IMR-90 (cell line): Measurements from ENCODE around the gene AKAP12. TPM values are rescaled to one million over a fixed set of nuclear protein-coding genes. Genes with fewer than 3 reads are reported as not detected.
A peak's percentile ranks its signal among the peaks of the same experiment; 100 is the strongest.

ENCODE experiments used
- ATAC-seq: fragments of 200-7000 bp; cut with Tn5 transposase; 2 replicates; pipeline ENCODE4 v1.9.1; 2020; ENCODE audit warnings: low read depth, mild to moderate bottlenecking, moderate library complexity
- BruUV-seq: library from RNA; stranded (reverse); fragments of 400-500 nt; replicated peaks from 2 replicates; lab custom pipeline; 2021; lab: Mats Ljungman, UMichigan
- CTCF ChIA-PET: fragments of 300-600 bp; formaldehyde crosslinking; extraction: SDS; loops from one replicate; lab custom pipeline; 2021; ENCODE audit warnings: antibody characterized with exemption; lab: Yijun Ruan, JAX
- POLR2A ChIA-PET: fragments of 300-600 bp; sonication (Branson Sonifier 250); formaldehyde crosslinking; loops from one replicate; lab custom pipeline; 2022; ENCODE audit warnings: antibody characterized with exemption; ENCODE audit not compliant: unreplicated experiment; lab: Charles Lee
- DNase-seq: peaks from one replicate; pipeline ENCODE4 v3.0.0; 2013
- H2AFZ ChIP-seq: replicated peaks from 2 replicates; pipeline ENCODE3; 2013; ENCODE audit warnings: low read length, mild to moderate bottlenecking; ENCODE audit not compliant: poor library complexity
- H2AK5ac ChIP-seq: 2 replicates; pipeline ENCODE4 v1.6.1; 2013; ENCODE audit warnings: low read depth, low read length, inconsistent platforms
- H2AK9ac ChIP-seq: replicated peaks from 2 replicates; pipeline ENCODE3; 2013; ENCODE audit warnings: mild to moderate bottlenecking, low read depth, low read length, moderate library complexity; ENCODE audit not compliant: poor library complexity
- H2BK120ac ChIP-seq: 2 replicates; pipeline ENCODE4 v1.6.1; 2013; ENCODE audit warnings: low read depth, low read length, inconsistent platforms
- H2BK15ac ChIP-seq: 3 replicates; pipeline ENCODE4 v1.6.1; 2013; ENCODE audit warnings: low read depth, low read length, inconsistent platforms
- H2BK20ac ChIP-seq: 2 replicates; pipeline ENCODE4 v1.6.1; 2013; ENCODE audit warnings: low read depth, mild to moderate bottlenecking, inconsistent platforms, low read length, moderate library complexity
- H2BK5ac ChIP-seq: 2 replicates; pipeline ENCODE4 v1.6.1; 2013; ENCODE audit warnings: mild to moderate bottlenecking, low read depth, low read length, inconsistent platforms; ENCODE audit not compliant: poor library complexity, severe bottlenecking
- H3K14ac ChIP-seq: replicated peaks from 2 replicates; pipeline ENCODE4 v1.6.1; 2013; ENCODE audit warnings: low read depth, low read length, inconsistent platforms
- H3K18ac ChIP-seq: 2 replicates; pipeline ENCODE4 v1.6.1; 2013; ENCODE audit warnings: low read depth, low read length, control low read depth
- H3K23ac ChIP-seq: 2 replicates; pipeline ENCODE4 v1.6.1; 2013; ENCODE audit warnings: low read depth, low read length, inconsistent platforms
- H3K27ac ChIP-seq: 2 replicates; pipeline ENCODE4 v1.5.1; 2013; ENCODE audit warnings: mild to moderate bottlenecking, control low read depth, low read length; ENCODE audit not compliant: insufficient read depth
- H3K27me3 ChIP-seq: 2 replicates; pipeline ENCODE4 v1.6.1; 2013; ENCODE audit warnings: low read length; ENCODE audit not compliant: control insufficient read depth, insufficient read depth
- H3K36me3 ChIP-seq: 2 replicates; pipeline ENCODE4 v1.6.1; 2013; ENCODE audit warnings: low read length, mixed read lengths; ENCODE audit not compliant: control insufficient read depth, insufficient read depth
- H3K4ac ChIP-seq: 2 replicates; pipeline ENCODE4 v1.6.1; 2013; ENCODE audit warnings: low read depth, low read length, inconsistent platforms
- H3K4me1 ChIP-seq: 2 replicates; pipeline ENCODE4 v1.6.1; 2013; ENCODE audit warnings: low read length, mixed read lengths; ENCODE audit not compliant: control insufficient read depth, insufficient read depth
- H3K4me2 ChIP-seq: 2 replicates; pipeline ENCODE4 v1.6.1; 2013; ENCODE audit warnings: low read depth, mild to moderate bottlenecking, control low read depth, low read length, moderate library complexity
- H3K4me3 ChIP-seq: 2 replicates; pipeline ENCODE4 v1.5.1; 2013; ENCODE audit warnings: low read depth, mild to moderate bottlenecking, control low read depth, low read length, moderate library complexity; ENCODE audit not compliant: insufficient read depth
- H3K56ac ChIP-seq: 2 replicates; pipeline ENCODE4 v1.6.1; 2013; ENCODE audit warnings: low read length, inconsistent platforms; ENCODE audit not compliant: insufficient read depth; ENCODE audit errors: extremely low read depth
- H3K79me1 ChIP-seq, 2 experiments: 2 replicates each; pipeline ENCODE4 v1.6.1; 2013; ENCODE audit warnings: low read length in 2 of 2, inconsistent platforms in 1 of 2, low read depth in 1 of 2
- H3K9ac ChIP-seq: 2 replicates; pipeline ENCODE4 v1.6.1; 2013; ENCODE audit warnings: low read depth, low read length, control low read depth
- H3K9me1 ChIP-seq: 2 replicates; pipeline ENCODE4 v1.6.1; 2013; ENCODE audit warnings: low read length, inconsistent platforms; ENCODE audit not compliant: insufficient read depth
- H3K9me3 ChIP-seq: 2 replicates; pipeline ENCODE4 v1.6.1; 2013; ENCODE audit warnings: low read length; ENCODE audit not compliant: control insufficient read depth, insufficient read depth
- H4K20me1 ChIP-seq: 2 replicates; pipeline ENCODE4 v1.6.1; 2013; ENCODE audit warnings: low read length, inconsistent platforms; ENCODE audit not compliant: insufficient read depth
- H4K5ac ChIP-seq: 2 replicates; pipeline ENCODE4 v1.6.1; 2013; ENCODE audit warnings: mild to moderate bottlenecking, low read depth, low read length, control low read depth
- H4K8ac ChIP-seq, 2 experiments: 2 replicates each; pipeline ENCODE4 v1.6.1; 2013; ENCODE audit warnings: low read depth in 2 of 2, low read length in 2 of 2, control low read depth in 1 of 2, inconsistent platforms in 1 of 2
- H4K91ac ChIP-seq: 2 replicates; pipeline ENCODE4 v1.6.1; 2013; ENCODE audit warnings: low read depth, low read length, inconsistent platforms; ENCODE audit not compliant: insufficient read depth
- BHLHE40 ChIP-seq: fragments of 150-350 bp; IDR thresholded peaks from 2 replicates; pipeline ENCODE4 v1.6.1; 2016; ENCODE audit warnings: mild to moderate bottlenecking, low read depth, low read length
- FOS ChIP-seq: fragments of 150-350 bp; IDR thresholded peaks from 2 replicates; pipeline ENCODE4 v1.6.1; 2016; ENCODE audit warnings: low read depth, low read length
- MAZ ChIP-seq: IDR thresholded peaks from 2 replicates; pipeline ENCODE4 v1.6.1; 2012; ENCODE audit warnings: low read depth, mild to moderate bottlenecking, low read length, improper control_type of control experiment, moderate library complexity, borderline replicate concordance
- MXI1 ChIP-seq: IDR thresholded peaks from 2 replicates; pipeline ENCODE4 v1.6.1; 2012; ENCODE audit warnings: low read depth, mild to moderate bottlenecking, low read length, moderate library complexity, borderline replicate concordance
- NFE2L2 ChIP-seq: fragments of 150-350 bp; IDR thresholded peaks from 2 replicates; pipeline ENCODE4 v1.6.1; 2016; ENCODE audit warnings: low read depth, mild to moderate bottlenecking, low read length
- RCOR1 ChIP-seq: IDR thresholded peaks from 2 replicates; pipeline ENCODE4 v1.6.1; 2012; ENCODE audit warnings: mild to moderate bottlenecking, low read length, improper control_type of control experiment; ENCODE audit not compliant: insufficient replicate concordance
- RFX5 ChIP-seq: IDR thresholded peaks from 2 replicates; pipeline ENCODE4 v1.8.0; 2012; ENCODE audit warnings: low read depth, mild to moderate bottlenecking, low read length, moderate library complexity
- SMC3 ChIP-seq: fragments of 150-350 bp; IDR thresholded peaks from 2 replicates; pipeline ENCODE4 v1.6.1; 2016; ENCODE audit warnings: low read depth, mild to moderate bottlenecking, antibody characterized with exemption, low read length, moderate library complexity
- WGBS, 2 experiments: methylation state at CpG; one replicate each; pipeline versions ENCODE4 v1.1.5 to v1.1.7; 2013; ENCODE audit warnings: missing lambda C conversion rate in 2 of 2; ENCODE audit not compliant: insufficient read length in 1 of 2; ENCODE audit errors: extremely low coverage in 2 of 2; 5-methylcytosine and 5-hydroxymethylcytosine counted together
- dilution Hi-C: fragments of 300-500 bp; cut with HindIII; formaldehyde crosslinking; loops from one replicate; pipeline ENCODE4 v1.14.3; 2018; ENCODE audit warnings: low sequenced_read_pairs; ENCODE audit not compliant: unreplicated experiment
- in situ Hi-C: fragments of 300-500 bp; cut with MboI; formaldehyde crosslinking; loops from 3 replicates; pipeline ENCODE4 v1.14.3; 2019; ENCODE audit warnings: low sequenced_read_pairs, inconsistent platforms, mixed read lengths
- intact Hi-C: fragments of 100-400 bp; cut with micrococcal nuclease; formaldehyde crosslinking; loops from 2 replicates; pipeline ENCODE4 v1.10.0; 2022
- polyA plus RNA-seq, 3 experiments: library from polyadenylated mRNA; depleted of rRNA; stranded (reverse); fragments of >200 nt; gene quantifications; 2 replicates each; pipeline ENCODE4 v1.2.3, GENCODE V29; 2012; ENCODE audit warnings: low replicate concordance in 1 of 3
- total RNA-seq: library from RNA; depleted of rRNA; stranded (reverse); fragments of >200 nt; gene quantifications from 2 replicates; pipeline ENCODE4 v1.2.3, GENCODE V29; 2012
- TF ChIP-seq, protein P1 (sequence below): fragments of 150-350 bp; IDR thresholded peaks from 2 replicates; pipeline ENCODE4 v1.6.1; 2016; ENCODE audit warnings: low read depth, mild to moderate bottlenecking, low read length, moderate library complexity, borderline replicate concordance

AKAP12 gene
- total and polyA plus RNA-seq, 2 of the 4 experiments (the other 2 are of a cell fraction): 56.0 to 118 TPM

DNA sequence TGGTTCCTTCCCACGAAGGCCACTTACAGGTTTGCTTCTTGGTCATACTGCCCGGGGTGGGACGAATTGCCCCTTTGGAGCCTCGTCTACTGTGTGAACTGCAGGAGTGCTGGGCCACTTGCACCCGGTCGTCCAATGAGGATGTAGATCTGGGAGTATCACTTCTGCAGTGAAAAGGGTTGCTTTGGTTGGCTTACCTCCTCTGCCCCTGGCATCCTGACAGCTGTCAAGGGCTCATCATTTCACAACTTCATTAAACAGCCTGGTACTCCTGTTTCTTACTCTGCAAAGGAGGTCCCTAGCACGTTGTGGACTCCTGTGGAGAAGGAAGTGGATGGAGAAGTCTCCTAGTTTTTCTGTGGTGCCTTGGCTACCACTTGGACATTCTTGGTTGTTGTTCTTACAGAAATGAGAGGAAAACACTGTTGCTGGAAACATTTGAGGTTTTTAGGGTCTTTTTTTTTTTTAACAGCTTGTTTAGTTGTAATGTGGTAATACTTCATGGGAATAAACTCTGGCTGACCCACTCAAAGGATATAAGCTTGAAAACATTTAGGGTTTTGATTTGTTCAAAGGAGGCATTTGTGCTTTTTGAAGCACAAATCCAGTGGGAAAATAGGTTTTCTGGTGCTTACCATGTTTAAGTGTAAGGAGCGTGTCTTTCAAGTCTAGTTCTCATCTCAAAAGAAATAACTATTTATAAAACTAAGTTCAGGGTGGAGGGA lies 60.7 kb downstream of the AKAP12 start:
- Histone ChIP-seq H3K9ac (no peak overlapping the region), H2BK5ac (no peak overlapping the region), H3K27ac (no peak overlapping the region), H2BK15ac (peak overlapping the region; percentile 36; the same call in 1 of the 3 replicates), H2AFZ (no peak overlapping the region), H4K20me1 (no peaks in the 10 kb centered on the region), H3K18ac (no peak overlapping the region), H2AK5ac (0 out of 2 replicates have a peak overlapping the region, but pooled peaks have one; percentile 20), H4K91ac (peak overlapping the region; percentile 32; the same call in 1 of the 2 replicates), H3K4ac (peak overlapping the region; percentile 44; the same call in 1 of the 2 replicates), H3K79me1 (peaks cover 8 to 16% of the 10 kb centered on the region in 2 experiments; a peak in 3 of 4 replicates), H3K14ac (no peak overlapping the region), H3K36me3 (peaks cover 2% of the 10 kb centered on the region; the same call in 1 of the 2 replicates), H3K56ac (no peak overlapping the region), H3K23ac (no peak overlapping the region), H3K4me2 (no peak overlapping the region), H3K27me3 (no peaks in the 10 kb centered on the region), H3K4me3 (no peak overlapping the region), H3K9me1 (peaks cover 3% of the 10 kb centered on the region; the same call in 1 of the 2 replicates), H2AK9ac (no peak overlapping the region), H2BK20ac (no peak overlapping the region), H2BK120ac (no peak overlapping the region), H3K9me3 (no peaks in the 10 kb centered on the region), H4K5ac (no peak overlapping the region), H4K8ac (no peak overlapping the region), H3K4me1 (peaks cover 9% of the 10 kb centered on the region)
- ChIA-PET POLR2A (no interaction called here), CTCF (no interaction called here)
- no CpG with 5 or more reads among the region's 8 CpGs for WGBS, 2 experiments
- DNase-seq (no peak), ATAC-seq (no peak)
- TF ChIP-seq MAZ: no peak
- no peak for TF ChIP-seq FOS
- no peak for TF ChIP-seq RFX5
- TF ChIP-seq MXI1: no peak
- TF ChIP-seq SMC3: no peak
- no peak for TF ChIP-seq BHLHE40
- no peak for TF ChIP-seq RCOR1
- TF ChIP-seq, protein P1, sequence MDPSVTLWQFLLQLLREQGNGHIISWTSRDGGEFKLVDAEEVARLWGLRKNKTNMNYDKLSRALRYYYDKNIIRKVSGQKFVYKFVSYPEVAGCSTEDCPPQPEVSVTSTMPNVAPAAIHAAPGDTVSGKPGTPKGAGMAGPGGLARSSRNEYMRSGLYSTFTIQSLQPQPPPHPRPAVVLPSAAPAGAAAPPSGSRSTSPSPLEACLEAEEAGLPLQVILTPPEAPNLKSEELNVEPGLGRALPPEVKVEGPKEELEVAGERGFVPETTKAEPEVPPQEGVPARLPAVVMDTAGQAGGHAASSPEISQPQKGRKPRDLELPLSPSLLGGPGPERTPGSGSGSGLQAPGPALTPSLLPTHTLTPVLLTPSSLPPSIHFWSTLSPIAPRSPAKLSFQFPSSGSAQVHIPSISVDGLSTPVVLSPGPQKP: no peak
- no peak for TF ChIP-seq NFE2L2
- intact Hi-C loops: no loop called here
- dilution Hi-C loops: no loop called here
- in situ Hi-C loops: no loop called here
- BruUV-seq: no TSS peak
